Trophoblast cell (in vitro differentiated cells and primary cell): Measurements from ENCODE around the gene ADGRL1.

Experiments used
- DNase-seq, 2 donors: peaks; one replicate each; pipeline ENCODE4 v3.0.0-alpha.2; 2016
- H2AFZ ChIP-seq: 2 replicates; pipeline ENCODE4 v1.6.1; 2013; ENCODE audit warnings: low read length, moderate library complexity, mild to moderate bottlenecking; ENCODE audit not compliant: insufficient read depth, poor library complexity
- H2AK5ac ChIP-seq: 2 replicates; pipeline ENCODE4 v1.6.1; 2013; ENCODE audit warnings: mild to moderate bottlenecking, low read length
- H2BK120ac ChIP-seq: 2 replicates; pipeline ENCODE4 v1.6.1; 2013; ENCODE audit warnings: low read length, mild to moderate bottlenecking, moderate library complexity; ENCODE audit not compliant: insufficient read depth, poor library complexity
- H2BK12ac ChIP-seq: 2 replicates; pipeline ENCODE4 v1.6.1; 2013; ENCODE audit warnings: mild to moderate bottlenecking, low read length, moderate library complexity
- H2BK5ac ChIP-seq: 2 replicates; pipeline ENCODE4 v1.6.1; 2013; ENCODE audit warnings: low read length, low read depth, moderate library complexity, mild to moderate bottlenecking; ENCODE audit not compliant: poor library complexity
- H3K14ac ChIP-seq: 2 replicates; pipeline ENCODE4 v1.6.1; 2013; ENCODE audit warnings: mild to moderate bottlenecking, low read length
- H3K18ac ChIP-seq: 2 replicates; pipeline ENCODE4 v1.6.1; 2013; ENCODE audit warnings: mild to moderate bottlenecking, low read length
- H3K23ac ChIP-seq: 2 replicates; pipeline ENCODE4 v1.6.1; 2013; ENCODE audit warnings: low read length
- H3K27ac ChIP-seq: 2 replicates; pipeline ENCODE4 v1.5.1; 2013; ENCODE audit warnings: low read depth, mild to moderate bottlenecking, inconsistent platforms, low read length, moderate library complexity
- H3K27me3 ChIP-seq: 2 replicates; pipeline ENCODE4 v1.6.1; 2013; ENCODE audit warnings: inconsistent platforms, mild to moderate bottlenecking, low read length, moderate library complexity; ENCODE audit not compliant: insufficient read depth
- H3K36me3 ChIP-seq, 2 experiments: 1 replicate in 1 of 2; 2 replicates in 1 of 2; pipeline ENCODE4 v1.6.1; 2013; ENCODE audit warnings: low read length in 2 of 2, mild to moderate bottlenecking in 2 of 2, moderate library complexity in 1 of 2; ENCODE audit not compliant: insufficient read depth in 2 of 2, control insufficient read depth in 1 of 2
- H3K4ac ChIP-seq: 2 replicates; pipeline ENCODE4 v1.6.1; 2013; ENCODE audit warnings: low read depth, mild to moderate bottlenecking, low read length, moderate library complexity
- H3K4me1 ChIP-seq, 2 experiments: 1 replicate in 1 of 2; 2 replicates in 1 of 2; pipeline ENCODE4 v1.6.1; 2013; ENCODE audit warnings: low read length in 2 of 2, mild to moderate bottlenecking in 2 of 2, moderate library complexity in 1 of 2; ENCODE audit not compliant: insufficient read depth in 2 of 2, control insufficient read depth in 1 of 2
- H3K4me2 ChIP-seq: 2 replicates; pipeline ENCODE4 v1.6.1; 2013; ENCODE audit warnings: inconsistent platforms, mild to moderate bottlenecking, low read length, moderate library complexity
- H3K4me3 ChIP-seq: 2 replicates; pipeline ENCODE4 v1.5.1; 2013; ENCODE audit warnings: mild to moderate bottlenecking, low read depth, low read length, inconsistent platforms
- H3K79me1 ChIP-seq: one replicate; pipeline ENCODE4 v1.6.1; 2013; ENCODE audit warnings: low read length
- H3K79me2 ChIP-seq: 2 replicates; pipeline ENCODE4 v1.6.1; 2013; ENCODE audit warnings: low read length, mild to moderate bottlenecking; ENCODE audit not compliant: control insufficient read depth, insufficient read depth, poor library complexity
- H3K9ac ChIP-seq: 2 replicates; pipeline ENCODE4 v1.6.1; 2013; ENCODE audit warnings: mild to moderate bottlenecking, low read length
- H3K9me3 ChIP-seq: 2 replicates; pipeline ENCODE4 v1.6.1; 2013; ENCODE audit warnings: low read depth, mild to moderate bottlenecking, control low read depth, inconsistent platforms, low read length; ENCODE audit not compliant: insufficient read depth
- H4K12ac ChIP-seq: 2 replicates; pipeline ENCODE4 v1.6.1; 2013; ENCODE audit warnings: low read depth, mild to moderate bottlenecking, low read length, moderate library complexity
- H4K8ac ChIP-seq: 2 replicates; pipeline ENCODE4 v1.6.1; 2013; ENCODE audit warnings: low read depth, mild to moderate bottlenecking, low read length, moderate library complexity
- H4K91ac ChIP-seq: one replicate; pipeline ENCODE4 v1.6.1; 2013; ENCODE audit warnings: low read depth, mild to moderate bottlenecking, low read length, moderate library complexity
- WGBS: extraction: QIAGEN DNeasy Blood & Tissue Kit; methylation state at CpG from one replicate; pipeline ENCODE4 v1.1.7; 2013; ENCODE audit warnings: missing lambda C conversion rate; ENCODE audit not compliant: insufficient read length, insufficient coverage; ENCODE audit errors: extremely low coverage; 5-methylcytosine and 5-hydroxymethylcytosine counted together

The ADGRL1 gene

DNA sequence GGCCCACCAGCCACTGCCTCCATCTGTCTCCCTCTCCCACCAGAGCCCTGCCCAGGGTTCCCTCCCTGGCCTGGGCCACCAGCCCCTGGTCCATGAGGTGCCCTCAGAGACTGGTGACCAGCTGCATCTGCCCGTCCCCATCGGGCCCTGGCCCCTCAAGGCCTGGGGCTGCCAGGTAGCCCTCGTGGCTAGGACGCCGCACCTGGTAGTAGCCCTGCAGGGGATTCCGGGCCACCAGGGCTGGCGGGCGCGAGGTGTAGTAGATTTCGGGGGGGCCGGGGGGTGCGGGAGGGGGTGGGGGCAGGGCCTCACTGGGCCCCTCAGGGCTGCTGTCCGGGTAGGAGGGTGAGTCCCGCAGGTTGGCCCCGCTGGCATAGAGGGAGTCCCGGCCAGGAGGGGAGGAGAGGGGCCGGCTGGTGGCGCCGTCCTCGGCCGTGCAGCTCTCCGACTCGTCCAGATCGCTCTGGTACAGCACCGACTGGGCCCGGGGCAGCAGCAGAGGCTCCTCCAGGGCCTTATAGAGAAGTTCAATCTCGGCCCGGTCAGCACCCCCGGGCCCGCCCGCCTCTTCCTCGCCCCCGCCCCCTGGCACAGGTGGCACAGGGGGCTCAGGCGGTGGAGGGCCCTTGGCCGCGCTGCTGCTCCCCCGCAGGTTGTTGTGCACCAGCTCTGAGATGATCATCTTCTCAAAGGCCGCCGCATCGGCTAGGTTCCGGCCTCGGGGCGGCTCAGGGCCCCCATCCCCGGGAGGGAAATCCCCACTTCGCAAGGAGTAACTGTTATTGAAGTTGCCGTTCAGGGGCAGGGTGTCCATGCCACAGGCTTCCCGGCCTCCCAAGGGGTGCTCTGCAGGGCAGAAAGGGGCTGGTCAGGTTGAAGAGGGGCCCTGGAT, 55.0 kb downstream of the ADGRL1 start:
- no peak overlapping the region for H2AFZ ChIP-seq
- DNase-seq, result no peak
- H4K8ac ChIP-seq, result no peak overlapping the region
- no peak overlapping the region for H3K18ac ChIP-seq
- H4K12ac ChIP-seq, result no peak overlapping the region
- no peak overlapping the region for H3K4me3 ChIP-seq
- H3K79me1 ChIP-seq, result peaks cover 2% of the 10 kb centered on the region
- H3K4me2 ChIP-seq, result no peak overlapping the region
- H3K4ac ChIP-seq, result no peak overlapping the region
- no peak overlapping the region for H2BK120ac ChIP-seq
- H3K14ac ChIP-seq, result no peak overlapping the region
- H3K4me1 ChIP-seq, result peaks cover 7% of the 10 kb centered on the region in 2 experiments
- no peaks in the 10 kb centered on the region for H3K36me3 ChIP-seq
- WGBS, result no CpG with 5 or more reads among the region's 47 CpGs
- no peak overlapping the region for H3K23ac ChIP-seq
- H3K79me2 ChIP-seq, result no peaks in the 10 kb centered on the region
- H3K9me3 ChIP-seq, result no peaks in the 10 kb centered on the region
- H2BK5ac ChIP-seq, result no peak overlapping the region
- H3K27me3 ChIP-seq, result no peaks in the 10 kb centered on the region
- no peak overlapping the region for H2BK12ac ChIP-seq
- no peak overlapping the region for H3K9ac ChIP-seq
- no peak overlapping the region for H3K27ac ChIP-seq
- no peak overlapping the region for H2AK5ac ChIP-seq
- H4K91ac ChIP-seq, result no peak overlapping the region

DNA sequence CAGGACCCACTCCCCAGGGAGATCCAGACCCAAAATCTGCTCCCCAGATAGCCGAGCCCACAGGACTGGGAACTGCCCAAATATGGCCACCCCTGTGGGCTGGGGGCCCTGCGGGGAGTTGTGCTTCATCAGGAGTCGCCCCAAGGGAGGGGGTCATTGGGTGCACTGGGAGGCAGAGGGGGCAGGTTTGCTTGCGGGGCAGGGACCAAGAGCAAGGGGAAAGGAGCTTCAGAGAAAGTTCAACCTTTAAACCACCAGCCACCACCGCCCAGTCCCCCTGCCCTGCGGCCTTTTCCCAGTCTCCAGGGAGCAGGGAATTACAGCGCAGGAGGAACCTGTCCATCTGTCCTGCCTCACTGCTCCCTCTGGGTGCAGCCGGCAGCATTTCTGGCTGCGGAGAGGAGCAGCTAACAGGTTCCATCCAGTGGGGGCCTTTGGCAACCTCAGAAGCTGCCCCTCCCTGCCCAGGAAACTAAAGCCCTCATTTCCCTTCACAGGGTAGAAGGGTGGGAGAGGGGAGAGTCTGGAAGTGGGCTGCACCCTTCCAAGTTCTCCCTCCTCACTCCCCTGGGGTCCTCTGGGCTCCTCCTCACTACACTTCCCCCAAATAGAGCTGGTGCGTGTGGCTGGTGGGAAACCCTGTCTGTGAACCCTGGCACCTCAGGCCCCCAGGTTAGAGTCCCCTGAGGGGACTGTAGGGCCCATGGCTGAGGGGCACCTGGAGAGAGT, 55.8 kb downstream of the ADGRL1 start:
- Histone ChIP-seq H3K23ac (no peak overlapping the region), H3K79me1 (peaks cover 2% of the 10 kb centered on the region), H3K4me3 (no peak overlapping the region), H4K12ac (no peak overlapping the region), H3K27me3 (no peaks in the 10 kb centered on the region), H3K18ac (no peak overlapping the region), H3K4ac (no peak overlapping the region), H3K9ac (no peak overlapping the region), H3K4me2 (no peak overlapping the region), H3K9me3 (no peaks in the 10 kb centered on the region), H2BK120ac (no peak overlapping the region), H2BK12ac (no peak overlapping the region), H4K8ac (no peak overlapping the region), H3K4me1 (peaks cover 7% of the 10 kb centered on the region in 2 experiments), H2AK5ac (no peak overlapping the region), H4K91ac (no peak overlapping the region), H2BK5ac (no peak overlapping the region), H3K36me3 (no peaks in the 10 kb centered on the region), H3K79me2 (no peaks in the 10 kb centered on the region), H3K14ac (no peak overlapping the region), H2AFZ (no peak overlapping the region), H3K27ac (no peak overlapping the region)
- no CpG with 5 or more reads among the region's 10 CpGs for WGBS
- peak in 1 of 2 donors; percentile 28 for DNase-seq

DNA sequence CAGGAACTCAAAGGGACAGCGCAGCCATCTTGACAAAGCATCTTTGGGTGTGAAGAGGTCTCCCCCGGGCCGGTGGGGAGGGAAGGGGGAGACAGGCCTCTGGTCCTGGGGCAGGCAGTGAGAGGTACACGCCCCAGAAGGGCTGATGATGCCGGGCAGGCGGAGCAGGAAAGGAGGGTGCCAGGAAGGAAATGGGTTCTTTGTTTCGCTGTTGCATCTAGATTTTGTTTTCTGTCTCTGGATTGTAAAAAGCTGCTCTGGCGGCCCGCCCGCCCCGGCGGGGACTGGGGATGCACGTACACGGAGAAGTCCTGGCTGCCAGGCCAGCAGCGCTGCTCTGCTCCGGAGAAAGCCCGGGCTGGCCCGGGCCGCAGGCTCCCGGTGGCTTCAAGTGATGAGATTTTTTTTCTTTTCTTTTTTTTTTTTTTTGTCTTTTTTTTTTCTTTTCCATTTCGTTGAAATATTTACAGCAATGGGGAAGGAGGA, 56.4 kb downstream of the ADGRL1 start:
- Histone ChIP-seq H3K27ac (no peak overlapping the region), H3K4me3 (no peak overlapping the region), H2BK120ac (no peak overlapping the region), H3K79me1 (peaks cover 2% of the 10 kb centered on the region), H3K4me2 (no peak overlapping the region), H3K9me3 (no peaks in the 10 kb centered on the region), H2AK5ac (no peak overlapping the region), H4K91ac (no peak overlapping the region), H3K4ac (no peak overlapping the region), H4K8ac (no peak overlapping the region), H3K23ac (no peak overlapping the region), H3K18ac (no peak overlapping the region), H2BK12ac (no peak overlapping the region), H4K12ac (no peak overlapping the region), H3K79me2 (no peaks in the 10 kb centered on the region), H3K27me3 (no peaks in the 10 kb centered on the region), H3K36me3 (no peaks in the 10 kb centered on the region), H2BK5ac (no peak overlapping the region), H3K4me1 (peaks cover 7% of the 10 kb centered on the region in 2 experiments), H3K14ac (no peak overlapping the region), H2AFZ (no peak overlapping the region), H3K9ac (no peak overlapping the region)
- no CpG with 5 or more reads among the region's 21 CpGs for WGBS
- no peak for DNase-seq

DNA sequence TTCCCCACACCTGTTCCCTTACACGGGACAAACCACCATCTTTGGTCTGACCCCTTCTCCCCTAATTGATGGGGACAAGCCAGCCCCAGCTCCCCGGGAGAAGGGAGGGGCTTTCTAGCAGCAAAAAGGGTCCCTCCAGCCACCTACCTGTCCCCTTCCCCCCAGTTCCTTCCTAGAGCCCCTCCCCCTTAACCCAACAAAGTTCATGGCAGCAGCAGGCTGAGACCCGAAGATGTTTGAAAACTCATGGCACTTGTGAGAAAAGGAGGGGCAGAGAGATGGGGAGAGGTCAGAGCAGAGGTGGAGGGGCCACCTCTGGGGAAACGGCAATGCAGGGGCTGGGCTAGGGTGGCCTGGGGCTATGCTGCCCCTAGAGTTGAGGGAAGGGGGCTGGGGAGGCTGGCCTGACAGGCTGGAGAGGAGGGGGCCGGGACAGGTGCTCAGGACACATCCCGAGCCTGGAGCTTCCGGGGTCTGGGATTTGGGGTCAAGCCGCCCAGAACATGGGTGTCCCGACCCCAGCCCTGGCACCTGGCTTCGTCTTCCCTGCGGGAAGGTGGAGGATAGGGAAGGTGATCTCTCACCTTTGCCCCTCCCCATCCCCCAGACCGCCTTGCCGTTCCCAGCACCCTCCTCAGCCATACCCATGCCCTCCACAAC, 57.1 kb downstream of the ADGRL1 start:
- Histone ChIP-seq H3K4me3 (no peak overlapping the region), H2AK5ac (no peak overlapping the region), H3K27ac (no peak overlapping the region), H4K8ac (no peak overlapping the region), H3K4ac (no peak overlapping the region), H3K27me3 (no peaks in the 10 kb centered on the region), H3K9ac (no peak overlapping the region), H4K12ac (no peak overlapping the region), H3K79me2 (no peaks in the 10 kb centered on the region), H3K4me1 (peaks cover 7% of the 10 kb centered on the region in 2 experiments), H3K9me3 (no peaks in the 10 kb centered on the region), H3K79me1 (peaks cover 2% of the 10 kb centered on the region), H3K4me2 (no peak overlapping the region), H3K18ac (no peak overlapping the region), H2BK5ac (no peak overlapping the region), H2AFZ (no peak overlapping the region), H4K91ac (no peak overlapping the region), H2BK12ac (no peak overlapping the region), H2BK120ac (no peak overlapping the region), H3K23ac (no peak overlapping the region), H3K36me3 (no peaks in the 10 kb centered on the region), H3K14ac (no peak overlapping the region)
- DNase-seq, result no peak
- no CpG with 5 or more reads among the region's 13 CpGs for WGBS
